NCI-H748 (cell line): Measurements from ENCODE around the gene FSD1.
A peak's percentile ranks its signal among the peaks of the same experiment; 100 is the strongest.
"Not testable (repeated sequence)": the region's sequence is repeated elsewhere in the genome, so short reads cannot be mapped to it uniquely, and the experiment has no call there.

Experiments used
- DNase-seq: peaks from one replicate; lab custom pipeline; 2025; ENCODE audit not compliant: unreplicated experiment; lab: John Stamatoyannopoulos, UW

Gene FSD1

DNA sequence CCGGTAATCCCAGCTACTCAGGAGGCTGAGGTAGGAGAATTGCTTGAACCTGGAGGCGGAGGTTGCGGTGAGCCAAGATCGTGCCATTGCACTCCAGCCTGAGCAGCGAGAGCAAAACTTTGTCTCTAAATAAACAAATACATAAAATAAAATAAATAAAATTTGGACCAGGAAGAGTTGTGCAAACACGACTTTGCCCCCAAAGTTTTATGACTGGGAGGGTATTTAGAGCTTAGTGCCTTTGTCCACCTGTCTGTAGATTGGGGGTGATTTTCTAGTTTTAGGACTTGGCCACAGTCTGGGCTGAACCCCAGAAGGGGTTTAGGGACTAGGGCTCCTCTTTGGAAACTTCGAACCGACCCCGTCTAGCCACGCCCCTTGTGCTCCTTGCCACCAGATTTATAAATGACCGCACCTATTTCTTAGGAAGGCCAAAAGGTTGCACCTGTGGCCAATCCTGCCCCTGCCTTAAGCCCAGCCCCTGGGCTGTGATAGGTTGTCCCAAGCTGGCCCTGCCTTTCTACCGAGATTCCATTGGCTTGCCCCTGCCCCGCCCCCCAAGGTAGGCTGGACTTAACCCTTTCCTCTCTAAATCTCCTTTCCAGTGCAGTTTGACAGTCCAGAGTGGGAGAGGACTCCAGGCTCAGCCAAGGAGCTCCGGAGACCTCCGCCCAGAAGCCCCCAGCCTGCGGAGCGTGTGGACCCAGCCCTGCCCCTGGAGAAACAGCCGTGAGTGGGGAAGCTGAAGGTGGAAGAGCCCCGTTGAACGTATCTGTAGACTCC is 20.0 kb upstream of the FSD1 start:
- DNase-seq = peak; percentile 55

DNA sequence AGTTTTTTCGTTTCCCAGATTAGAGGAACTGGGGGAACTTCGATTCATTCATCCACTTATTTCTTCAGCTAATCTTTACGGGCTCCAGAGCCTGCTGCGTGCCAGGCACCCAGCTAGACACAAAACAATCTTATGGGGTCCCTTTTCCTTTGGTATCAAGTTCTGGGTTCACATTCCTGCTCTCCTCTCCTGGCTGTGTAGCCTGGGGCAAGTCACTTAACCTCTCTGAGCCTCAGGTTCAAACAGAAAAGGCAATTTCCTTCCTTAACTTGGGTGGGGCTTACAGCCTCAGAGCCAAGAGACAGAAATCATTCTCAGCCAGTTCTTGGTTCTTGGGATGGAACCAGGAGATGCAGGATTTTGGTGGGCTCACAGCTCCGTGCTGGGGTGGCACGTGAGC is 19.4 kb upstream of the FSD1 start:
- no peak for DNase-seq

DNA sequence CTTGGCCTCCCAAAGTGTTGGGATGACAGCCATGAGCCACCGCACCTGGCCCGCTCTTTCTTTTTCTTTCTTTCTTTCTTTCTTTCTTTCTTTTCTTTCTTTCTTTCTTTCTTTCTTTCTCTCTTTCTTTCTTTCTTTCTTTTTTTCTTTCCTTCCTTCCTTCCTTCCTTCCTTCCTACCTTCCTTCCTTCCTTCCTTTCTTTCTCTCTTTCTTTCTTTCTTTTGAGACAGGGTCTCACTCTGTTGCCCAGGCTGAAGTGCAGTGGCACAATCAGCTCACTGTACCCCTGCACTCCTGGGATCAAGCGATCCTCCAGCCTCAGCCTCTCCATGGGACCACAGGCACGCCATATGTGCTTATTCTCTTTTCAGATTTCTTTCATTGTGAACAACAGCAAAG is 18.3 kb upstream of the FSD1 start:
- not testable (repeated sequence) for DNase-seq

DNA sequence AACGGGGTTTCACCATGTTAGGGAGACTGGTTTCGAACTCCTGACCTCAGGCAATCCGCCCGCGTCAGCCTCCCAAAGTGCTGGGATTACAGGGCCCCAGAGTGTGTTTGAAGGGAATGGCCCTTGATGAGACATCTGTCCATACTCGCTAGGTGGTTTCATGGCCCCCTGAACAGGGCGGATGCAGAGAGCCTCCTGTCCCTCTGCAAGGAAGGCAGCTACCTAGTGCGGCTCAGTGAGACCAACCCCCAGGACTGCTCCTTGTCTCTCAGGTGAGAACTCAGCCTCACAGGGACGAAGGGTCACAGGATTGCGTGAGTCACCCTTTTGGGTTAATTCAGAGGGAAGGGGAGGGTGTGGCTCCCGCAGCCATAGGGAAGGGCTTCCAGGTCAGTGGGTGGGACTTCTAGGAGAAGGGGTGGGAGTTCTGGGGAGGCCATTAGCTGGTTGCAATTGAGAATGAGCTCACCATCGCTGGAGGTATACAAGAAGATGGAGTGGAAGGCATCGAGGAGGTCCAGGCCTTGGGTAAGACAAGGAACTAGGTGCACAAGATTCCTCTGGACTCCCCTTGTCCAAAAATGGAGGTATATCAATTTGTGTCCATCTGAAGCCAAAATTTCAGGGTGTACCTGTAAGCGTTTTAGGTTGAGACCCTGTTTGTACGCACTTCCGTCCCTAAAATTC is 16.2 kb upstream of the FSD1 start:
- no peak for DNase-seq

DNA sequence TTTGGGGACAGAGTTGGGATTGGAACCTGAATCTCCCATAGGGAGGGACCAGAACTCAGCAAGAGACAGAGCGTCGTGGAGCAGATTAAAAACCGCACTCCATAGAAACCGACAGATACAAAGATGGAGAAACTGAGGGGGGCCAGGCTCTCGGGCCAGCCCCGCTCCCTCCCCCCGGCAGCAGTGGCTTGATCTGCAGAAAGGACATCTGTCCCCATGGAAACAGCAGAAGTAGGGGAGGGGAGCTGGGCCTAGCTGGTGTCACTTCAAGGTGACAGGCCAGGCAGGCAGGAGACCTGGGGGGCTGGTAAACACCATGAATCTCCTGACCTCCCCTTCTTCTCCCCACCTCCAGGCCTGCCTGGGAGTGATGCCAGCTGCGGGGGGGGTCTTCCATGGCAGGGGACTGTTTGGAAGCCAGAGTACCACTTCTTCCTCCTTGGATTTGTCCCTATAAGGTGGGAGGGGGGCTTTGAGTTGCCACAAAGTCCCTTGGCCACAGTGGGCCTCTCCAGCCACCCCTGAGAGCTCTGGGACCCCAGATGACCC is 13.1 kb upstream of the FSD1 start:
- DNase-seq = no peak

DNA sequence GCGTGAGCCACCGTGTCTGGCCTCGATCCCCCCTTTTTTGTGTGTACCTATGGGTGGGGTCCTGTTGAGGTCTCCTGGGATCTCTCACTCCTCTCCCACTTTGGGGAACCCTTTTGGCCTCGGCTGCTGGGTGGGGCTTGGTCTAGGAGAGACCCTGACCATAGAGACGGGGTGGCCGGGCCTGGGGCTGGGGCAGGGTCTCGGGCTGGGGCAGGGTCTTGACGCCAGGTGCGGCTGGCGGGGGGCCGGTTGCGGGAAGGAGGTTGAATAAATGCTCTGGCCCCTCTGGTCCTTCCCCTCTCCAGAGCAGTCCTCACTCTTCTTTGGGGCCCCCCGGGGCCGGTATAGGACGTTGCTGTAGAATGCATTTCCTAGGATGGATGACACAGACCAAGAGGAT is 11.9 kb upstream of the FSD1 start:
- DNase-seq = no peak

DNA sequence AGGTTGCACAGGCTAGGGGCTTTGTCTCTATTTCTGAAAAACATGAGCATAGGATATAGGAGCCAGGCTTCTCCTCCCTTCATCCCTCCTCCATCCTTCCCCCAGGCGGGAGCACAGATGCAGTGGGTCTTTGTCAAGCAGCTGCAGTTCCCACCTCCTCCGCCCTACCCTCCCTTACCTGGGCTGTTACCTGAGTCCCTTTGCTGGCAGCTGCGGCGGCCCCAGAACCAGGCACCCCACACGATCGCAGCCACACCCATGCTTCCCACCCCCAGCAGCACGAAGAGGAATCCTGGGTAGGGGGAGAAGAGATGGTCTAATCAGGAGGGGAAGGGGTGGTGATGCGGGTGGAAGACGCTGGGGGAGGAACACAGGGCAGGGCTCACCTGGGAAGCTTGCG is 10.0 kb upstream of the FSD1 start:
- DNase-seq = peak; percentile 2

DNA sequence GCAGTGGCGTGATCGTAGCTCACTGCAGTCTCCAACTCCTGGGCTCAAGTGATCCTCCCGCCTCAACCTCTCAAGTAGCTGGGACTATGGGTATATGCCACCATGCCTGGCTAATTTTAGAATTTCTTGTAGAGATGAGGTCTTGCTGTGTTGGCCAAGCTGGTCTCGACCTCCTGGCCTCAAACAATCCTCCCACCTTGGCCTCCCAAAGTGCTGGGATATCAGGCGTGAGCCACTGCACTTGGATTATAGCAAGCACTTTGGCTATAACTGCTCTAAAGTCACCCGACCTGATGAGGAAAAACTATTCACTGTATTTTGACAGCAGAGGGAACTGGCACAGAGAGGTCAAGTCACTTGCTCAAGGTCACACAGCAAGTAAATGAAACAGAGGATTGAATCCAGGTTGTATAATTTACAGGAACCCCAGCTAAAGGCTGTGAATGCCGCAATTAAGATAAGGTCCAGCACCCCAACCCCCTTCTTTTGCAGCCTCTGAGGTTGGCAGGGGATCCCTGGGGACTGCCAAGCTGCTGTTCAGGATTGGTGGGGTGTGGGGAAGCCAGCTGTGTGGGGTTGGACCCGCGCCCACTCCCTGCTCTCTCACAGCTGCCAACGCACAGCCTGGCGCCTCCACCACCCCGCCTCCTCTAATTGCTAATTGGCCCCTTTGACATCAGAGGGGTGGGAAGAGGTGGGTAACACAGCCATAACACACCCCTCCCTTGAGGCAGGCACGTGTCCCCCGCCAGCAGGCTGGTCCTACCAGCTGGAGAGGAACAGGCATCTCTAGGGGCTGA is 8.2 kb upstream of the FSD1 start:
- DNase-seq = peak; percentile 74

DNA sequence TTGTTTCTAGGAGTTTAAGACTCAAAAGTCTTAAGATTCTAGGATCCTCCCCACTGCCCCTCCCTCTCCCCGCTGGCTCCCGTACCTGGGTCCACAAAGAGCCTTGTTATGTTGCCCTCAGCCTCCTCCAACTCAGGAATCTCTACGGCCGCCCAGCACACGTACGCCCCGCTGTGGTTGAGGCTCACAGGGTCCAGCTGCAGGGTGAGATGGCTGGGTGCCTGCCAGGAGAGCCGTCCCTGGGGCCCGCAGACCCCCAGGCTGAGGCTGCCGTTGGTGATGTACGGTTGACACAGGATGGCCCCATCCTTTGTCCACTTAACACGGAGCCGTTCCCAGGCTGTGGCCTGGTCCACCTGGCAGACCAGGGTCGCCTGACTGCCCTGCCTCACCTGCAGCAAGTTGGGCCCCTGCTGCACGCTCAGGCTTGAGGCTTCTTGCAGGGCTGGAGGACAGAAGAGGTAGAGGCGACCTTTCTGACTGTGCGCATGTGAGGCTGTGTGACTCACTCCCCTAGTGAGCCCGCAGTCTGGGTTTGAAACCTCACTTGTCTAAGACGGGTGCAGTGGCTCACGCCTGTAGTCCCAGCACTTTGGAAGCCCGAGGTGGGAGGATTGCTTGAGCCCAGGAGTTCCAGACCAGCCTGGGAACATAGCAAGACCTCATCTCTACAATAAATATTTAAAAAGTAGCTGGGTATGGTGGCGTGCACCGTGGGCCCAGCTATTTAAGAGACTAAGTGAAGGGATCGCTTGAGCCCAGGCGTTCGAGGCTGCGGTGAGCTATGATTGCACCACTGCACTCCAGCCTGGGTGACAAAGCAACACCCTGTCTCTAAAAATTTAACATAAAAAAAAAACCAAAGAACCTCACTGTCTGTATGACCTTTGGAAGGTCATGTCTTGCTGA is 6.2 kb upstream of the FSD1 start:
- no peak for DNase-seq

DNA sequence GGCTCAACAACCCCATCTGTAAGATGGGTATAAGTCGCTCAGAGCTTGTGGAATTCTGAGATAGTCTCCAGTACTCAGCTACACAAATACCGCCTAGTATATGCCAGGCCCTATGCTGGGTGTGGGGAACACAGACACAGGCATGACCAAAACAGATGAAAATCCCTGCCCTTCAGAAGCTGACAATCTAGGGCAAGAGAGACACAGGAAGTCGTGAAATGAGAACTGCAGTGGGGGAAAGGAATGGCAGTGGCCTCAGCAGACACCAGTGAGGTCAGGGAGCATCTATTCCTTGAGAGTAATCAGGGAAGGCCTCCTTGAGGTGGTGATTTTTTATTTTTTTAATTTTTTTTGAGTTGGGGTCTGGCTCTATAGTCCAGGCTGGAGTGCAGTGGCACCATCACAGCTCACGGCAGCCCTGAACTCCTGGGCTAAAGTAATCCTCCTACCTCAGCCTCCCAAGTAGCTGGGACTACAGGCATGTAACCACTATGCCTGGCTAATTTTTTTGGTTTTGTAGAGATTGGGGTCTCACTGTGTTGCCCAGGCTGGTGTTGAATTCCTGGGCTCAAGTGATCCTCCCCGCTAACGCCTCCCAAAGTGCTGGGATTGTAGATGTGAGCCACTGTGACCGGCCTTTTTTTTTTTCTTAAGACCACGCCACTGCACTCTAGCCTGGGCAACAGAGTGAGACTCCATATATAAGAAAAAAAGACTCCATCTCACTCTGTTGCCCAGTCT is 5.4 kb upstream of the FSD1 start:
- no peak for DNase-seq

DNA sequence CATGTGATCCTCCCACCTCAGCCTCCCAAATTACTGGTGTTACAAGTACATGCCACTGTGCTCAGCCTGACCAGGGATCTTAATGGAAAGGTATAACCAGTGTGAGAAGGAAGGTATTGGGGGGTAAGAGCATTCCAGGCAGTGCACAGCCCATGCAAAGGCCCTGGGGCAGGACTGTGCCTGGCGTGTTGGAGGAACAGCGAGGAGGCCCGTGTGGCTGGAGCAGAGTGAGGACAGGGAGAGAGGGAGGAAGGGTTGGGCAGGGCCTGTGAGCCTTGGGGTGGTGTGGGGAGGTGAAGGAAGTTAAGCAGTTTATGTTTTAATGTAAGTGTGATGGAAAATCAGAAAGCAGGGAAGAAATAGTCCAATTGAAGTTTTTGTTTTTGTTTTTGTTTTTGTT is 3.8 kb upstream of the FSD1 start:
- no peak for DNase-seq

DNA sequence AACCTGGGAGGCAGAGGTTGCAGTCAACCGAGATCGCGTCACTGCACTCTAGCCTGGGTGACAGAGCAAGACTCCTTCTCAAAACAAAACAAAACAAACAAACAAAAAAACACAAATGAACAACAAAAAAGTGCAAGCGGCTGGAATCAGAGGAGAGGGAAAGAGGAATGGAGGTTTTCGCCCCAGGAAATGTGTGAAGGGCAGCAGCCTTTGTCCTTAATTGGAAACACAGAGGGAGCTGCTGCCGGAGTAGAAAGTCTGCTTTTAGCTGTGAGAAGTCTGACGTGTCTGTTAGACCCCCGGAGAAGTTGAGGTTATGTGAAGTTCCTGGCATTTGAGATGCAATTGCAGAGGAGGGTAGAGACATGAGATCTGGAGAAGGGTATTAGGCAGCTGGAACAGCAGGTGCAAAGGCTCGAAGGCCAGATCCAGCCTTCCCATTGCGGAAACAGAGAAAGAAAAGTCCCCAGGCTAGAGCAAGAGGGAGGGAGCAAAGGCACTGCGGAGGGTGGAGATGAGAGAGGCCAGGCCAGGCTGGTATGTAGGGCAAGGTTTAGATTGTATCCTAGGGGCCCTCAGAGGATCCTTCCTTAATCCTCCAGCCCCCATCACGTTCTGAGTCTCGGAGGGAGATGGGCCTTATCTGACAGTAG is 2.7 kb upstream of the FSD1 start:
- DNase-seq = no peak

DNA sequence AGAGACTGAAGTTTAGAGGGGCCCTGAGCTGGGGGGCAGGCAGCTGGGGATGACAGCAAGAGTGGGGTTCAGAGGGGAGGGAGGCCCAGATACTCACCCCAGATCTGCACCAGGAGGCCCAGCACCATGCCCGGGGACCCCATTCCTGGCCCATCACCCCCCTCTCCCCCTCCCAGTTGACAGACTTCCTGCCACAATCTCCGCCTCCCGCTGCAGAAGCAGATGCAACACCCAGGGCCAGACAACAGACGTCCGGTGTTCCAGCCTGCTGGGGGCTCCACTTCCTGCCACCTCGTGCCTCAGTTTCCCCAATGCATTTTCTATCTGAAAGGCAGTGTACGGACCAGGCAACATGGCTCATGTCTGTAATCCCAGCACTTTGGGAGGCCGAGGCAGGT is 2.2 kb upstream of the FSD1 start, which contains the start of gene TMIGD2:
Gene TMIGD2, minus strand, starts transcription at position 147 of the 398 bp plus-strand sequence. Its CDS starts 4 bp downstream, at position 143.
- DNase-seq = no peak

DNA sequence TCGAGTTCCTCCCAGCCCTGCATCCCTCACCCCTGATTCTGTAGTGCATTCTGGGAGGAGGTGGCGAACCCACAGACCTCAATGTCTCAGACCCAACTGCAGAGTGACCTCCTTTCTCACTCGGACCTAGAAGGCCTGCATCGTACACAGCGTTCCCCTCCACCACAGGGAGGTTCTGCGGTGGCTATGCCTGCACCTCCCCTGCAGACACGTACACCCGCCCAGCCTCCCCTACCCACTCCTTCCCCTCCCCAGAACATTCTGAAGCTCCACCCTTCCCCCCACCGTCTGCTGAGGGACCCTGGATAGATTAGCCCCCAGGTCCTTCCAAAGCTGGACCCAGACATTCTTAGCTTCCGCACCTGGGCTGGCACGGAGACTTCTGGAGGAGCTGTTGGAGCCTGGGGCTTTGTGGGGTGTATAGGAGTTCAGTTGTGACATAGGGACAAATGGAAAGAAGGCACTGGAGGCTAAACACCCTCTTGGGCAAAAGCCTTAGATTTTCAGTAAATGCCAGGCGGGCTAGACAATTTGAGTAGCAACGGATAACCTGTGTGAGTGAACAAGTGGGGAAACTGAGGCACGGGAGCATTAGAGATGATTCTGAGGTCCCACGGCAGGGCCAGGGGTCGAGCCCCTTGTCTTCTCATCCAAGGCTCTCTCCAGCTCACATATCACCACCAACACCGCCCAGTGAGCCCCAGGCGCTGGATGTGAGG is 420 bp upstream of the FSD1 start:
- DNase-seq = no peak

DNA sequence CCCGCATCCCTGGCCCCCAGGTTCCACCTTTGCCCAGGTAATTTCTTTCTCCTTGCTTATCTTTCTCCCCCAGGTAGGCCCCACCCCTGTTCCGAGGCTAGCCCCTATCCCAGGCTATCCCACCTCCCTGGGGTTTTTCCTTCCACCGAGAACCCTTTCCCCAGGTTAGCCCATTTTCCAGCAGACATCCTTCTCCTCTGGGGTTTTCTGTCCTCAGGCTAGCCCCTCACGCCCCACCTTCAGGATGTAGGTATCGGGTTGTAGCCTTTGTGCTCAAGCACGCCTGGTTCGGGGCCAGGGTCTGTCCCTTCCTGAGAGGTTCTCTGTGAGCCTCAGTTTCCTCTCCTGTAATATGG is 837 bp downstream of the FSD1 start:
- DNase-seq = no peak

DNA sequence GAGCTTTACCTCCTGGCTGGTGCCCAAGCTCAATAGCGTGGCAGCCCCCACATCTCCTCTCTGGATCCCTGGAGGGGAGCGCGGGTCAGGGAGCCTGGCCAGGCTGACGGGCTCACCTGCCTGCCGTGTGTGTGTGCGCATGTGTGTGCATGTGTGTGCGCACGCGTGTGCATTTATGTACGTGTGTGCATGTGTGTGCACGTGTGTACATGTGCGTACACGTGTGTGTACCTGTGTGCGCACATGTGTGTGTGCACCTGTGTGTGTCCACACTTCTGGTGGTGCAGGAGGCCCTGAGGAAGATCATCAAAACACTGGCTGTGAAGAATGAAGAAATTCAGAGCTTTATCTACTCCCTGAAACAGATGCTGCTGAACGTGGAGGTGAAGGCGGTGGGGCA is 1.3 kb downstream of the FSD1 start:
- no peak for DNase-seq

DNA sequence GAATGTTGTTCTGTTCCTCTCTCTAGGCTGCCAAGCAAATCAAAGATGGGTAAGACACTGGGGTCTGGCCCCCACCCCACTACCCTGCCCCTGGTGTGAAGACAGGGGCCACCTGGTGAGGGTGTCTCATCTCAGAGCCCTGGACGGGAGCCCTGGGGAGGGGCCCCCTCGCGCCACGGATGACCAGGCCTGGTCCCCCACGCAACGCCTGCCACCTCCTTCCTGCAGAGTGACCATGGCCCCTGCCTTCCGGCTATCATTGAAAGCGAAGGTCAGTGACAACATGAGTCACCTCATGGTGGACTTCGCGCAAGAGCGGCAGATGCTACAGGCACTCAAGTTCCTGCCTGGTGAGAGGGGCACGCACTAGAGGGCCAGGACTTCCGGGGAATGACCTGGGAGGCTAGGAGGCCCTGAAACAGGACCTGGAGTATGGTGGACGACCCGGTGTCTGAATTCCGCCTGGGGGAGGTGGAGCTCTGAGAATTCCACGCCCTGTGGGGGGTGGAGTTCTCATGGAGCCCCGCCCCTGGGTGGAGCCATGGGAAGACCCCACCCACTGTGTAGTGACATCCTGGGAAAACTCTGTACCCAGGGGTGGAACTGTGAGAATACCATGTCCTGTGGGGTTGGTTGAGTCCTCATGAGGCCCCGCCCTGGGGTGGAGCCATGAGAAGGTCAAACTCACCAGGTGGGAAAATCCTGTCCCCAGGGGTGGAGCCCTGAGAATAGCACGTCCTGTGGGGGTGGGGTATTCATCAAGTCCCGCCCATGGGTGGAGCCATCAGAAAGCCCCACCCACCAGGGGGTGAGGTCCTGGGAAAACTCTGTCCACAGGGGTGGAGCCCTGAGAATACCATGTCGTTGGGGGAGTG is 6.1 kb downstream of the FSD1 start:
- no peak for DNase-seq
